GM12864 (cell line): Measurements from ENCODE around the gene ADA.
"Not testable (repeated sequence)": the region's sequence is repeated elsewhere in the genome, so short reads cannot be mapped to it uniquely, and the experiment has no call there.

Experiments
- DNase-seq: peaks from one replicate; pipeline ENCODE4 v3.0.0-alpha.2; 2011; ENCODE audit warnings: low read depth
- H3K4me3 ChIP-seq: 2 replicates; pipeline ENCODE4 v1.5.1; 2011; ENCODE audit warnings: mild to moderate bottlenecking, low read depth, low read length, control low read depth
- TF ChIP-seq, protein P1 (sequence below): IDR thresholded peaks from 2 replicates; pipeline ENCODE4 v1.5.1; 2011; ENCODE audit warnings: low read depth, mild to moderate bottlenecking, moderate library complexity, low read length, control low read depth, inconsistent platforms; ENCODE audit errors: missing control alignments

The ADA gene

GRCh38 chr20:44651684-44652423, at the start of gene ADA:
ADA (minus strand) TSS chr20:44651699; CDS start chr20:44651607, 92 bp downstream.
- TF ChIP-seq, protein P1, sequence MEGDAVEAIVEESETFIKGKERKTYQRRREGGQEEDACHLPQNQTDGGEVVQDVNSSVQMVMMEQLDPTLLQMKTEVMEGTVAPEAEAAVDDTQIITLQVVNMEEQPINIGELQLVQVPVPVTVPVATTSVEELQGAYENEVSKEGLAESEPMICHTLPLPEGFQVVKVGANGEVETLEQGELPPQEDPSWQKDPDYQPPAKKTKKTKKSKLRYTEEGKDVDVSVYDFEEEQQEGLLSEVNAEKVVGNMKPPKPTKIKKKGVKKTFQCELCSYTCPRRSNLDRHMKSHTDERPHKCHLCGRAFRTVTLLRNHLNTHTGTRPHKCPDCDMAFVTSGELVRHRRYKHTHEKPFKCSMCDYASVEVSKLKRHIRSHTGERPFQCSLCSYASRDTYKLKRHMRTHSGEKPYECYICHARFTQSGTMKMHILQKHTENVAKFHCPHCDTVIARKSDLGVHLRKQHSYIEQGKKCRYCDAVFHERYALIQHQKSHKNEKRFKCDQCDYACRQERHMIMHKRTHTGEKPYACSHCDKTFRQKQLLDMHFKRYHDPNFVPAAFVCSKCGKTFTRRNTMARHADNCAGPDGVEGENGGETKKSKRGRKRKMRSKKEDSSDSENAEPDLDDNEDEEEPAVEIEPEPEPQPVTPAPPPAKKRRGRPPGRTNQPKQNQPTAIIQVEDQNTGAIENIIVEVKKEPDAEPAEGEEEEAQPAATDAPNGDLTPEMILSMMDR: no peak
- peak within 1 kb of the TSS; percentile 72 for H3K4me3 ChIP-seq
- DNase-seq: no peak

GRCh38 chr20:44700306-44700705, 48.8 kb upstream of the ADA start:
- DNase-seq: no peak
- H3K4me3 ChIP-seq: no peak overlapping the region
- TF ChIP-seq, protein P1: no peak

- TF ChIP-seq, protein P1: no peak
- H3K4me3 ChIP-seq: no peak overlapping the region
- DNase-seq: no peak
These were observed 46.9 kb upstream of the ADA start for GRCh38 chr20:44698351-44698750.

- H3K4me3 ChIP-seq, DNase-seq: not testable (repeated sequence)
These were observed 45.5 kb upstream of the ADA start for GRCh38 chr20:44697041-44697440.

DNA sequence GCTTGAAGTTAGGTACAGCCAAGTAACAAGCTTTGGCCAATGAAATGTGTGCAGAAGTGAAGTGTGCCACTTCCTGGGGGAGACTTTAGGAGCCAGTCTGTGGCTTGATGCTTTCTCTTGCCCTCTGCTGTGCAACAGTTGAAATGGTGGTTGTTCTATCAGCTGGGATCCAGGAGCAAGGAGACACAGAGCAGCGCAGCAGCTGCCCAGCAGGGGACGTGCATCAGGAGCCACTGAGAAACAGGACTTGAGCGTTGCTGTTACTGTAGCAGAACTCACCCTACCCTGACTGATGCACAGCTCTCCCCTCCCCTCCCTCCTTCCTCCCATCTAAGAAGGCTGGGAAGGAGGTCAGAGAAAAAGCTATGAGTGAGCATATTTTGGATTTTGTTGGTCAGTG, 44.8 kb upstream of the ADA start:
- TF ChIP-seq, protein P1: peak; percentile 32
- DNase-seq: no peak
- no peak overlapping the region for H3K4me3 ChIP-seq

- TF ChIP-seq, protein P1: no peak
- no peak overlapping the region for H3K4me3 ChIP-seq
- no peak for DNase-seq
These were observed 44.3 kb upstream of the ADA start for GRCh38 chr20:44695674-44696300.

DNA sequence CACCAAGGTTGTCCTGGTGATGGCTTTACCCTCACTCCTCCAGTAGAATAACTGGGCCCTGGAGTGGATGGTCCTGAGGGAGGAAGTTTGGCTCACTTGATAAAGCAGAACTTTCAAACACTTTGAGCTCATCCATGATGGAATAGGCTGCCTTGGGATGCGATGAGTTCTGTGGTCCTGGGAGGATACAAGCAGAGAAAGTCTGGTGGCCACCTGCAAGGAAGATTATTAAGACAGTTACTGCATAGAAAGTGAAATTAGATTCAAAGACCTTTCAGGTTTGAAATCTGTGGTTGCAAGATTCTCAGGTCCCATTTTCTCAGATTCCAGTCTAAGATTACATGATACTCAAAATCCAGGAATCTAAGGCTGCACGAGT, 43.8 kb upstream of the ADA start:
- DNase-seq: no peak
- TF ChIP-seq, protein P1: no peak
- H3K4me3 ChIP-seq: no peak overlapping the region
